ENCODE results near the gene BMAL1.

DNA sequence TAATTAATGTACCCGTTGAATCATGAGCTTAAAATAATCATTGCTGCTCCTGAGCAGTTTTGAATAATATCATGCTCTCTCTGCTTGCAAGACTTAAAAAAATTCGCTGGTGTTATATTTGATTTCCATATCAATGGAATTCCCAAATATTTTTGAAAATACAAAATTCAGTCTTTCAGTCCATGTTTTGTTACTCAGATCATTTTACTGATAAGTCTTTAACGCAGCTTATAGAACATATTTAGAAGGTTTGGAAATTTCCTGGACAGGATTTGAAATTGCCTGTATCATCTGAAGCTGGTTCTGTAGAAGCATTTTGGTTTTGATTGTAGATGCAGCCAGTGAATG is 1.9 kb downstream of the BMAL1 start:
- TF ChIP-seq, protein P1, sequence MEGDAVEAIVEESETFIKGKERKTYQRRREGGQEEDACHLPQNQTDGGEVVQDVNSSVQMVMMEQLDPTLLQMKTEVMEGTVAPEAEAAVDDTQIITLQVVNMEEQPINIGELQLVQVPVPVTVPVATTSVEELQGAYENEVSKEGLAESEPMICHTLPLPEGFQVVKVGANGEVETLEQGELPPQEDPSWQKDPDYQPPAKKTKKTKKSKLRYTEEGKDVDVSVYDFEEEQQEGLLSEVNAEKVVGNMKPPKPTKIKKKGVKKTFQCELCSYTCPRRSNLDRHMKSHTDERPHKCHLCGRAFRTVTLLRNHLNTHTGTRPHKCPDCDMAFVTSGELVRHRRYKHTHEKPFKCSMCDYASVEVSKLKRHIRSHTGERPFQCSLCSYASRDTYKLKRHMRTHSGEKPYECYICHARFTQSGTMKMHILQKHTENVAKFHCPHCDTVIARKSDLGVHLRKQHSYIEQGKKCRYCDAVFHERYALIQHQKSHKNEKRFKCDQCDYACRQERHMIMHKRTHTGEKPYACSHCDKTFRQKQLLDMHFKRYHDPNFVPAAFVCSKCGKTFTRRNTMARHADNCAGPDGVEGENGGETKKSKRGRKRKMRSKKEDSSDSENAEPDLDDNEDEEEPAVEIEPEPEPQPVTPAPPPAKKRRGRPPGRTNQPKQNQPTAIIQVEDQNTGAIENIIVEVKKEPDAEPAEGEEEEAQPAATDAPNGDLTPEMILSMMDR (IDR thresholded peaks at IDR 0.05 in 8 of 11, conservative IDR thresholded peaks at IDR 0.05 in 3 of 11) = no peak
- TF ChIP-seq POLR2A (IDR thresholded peaks at IDR 0.05) = no peak
